Heart right ventricle (tissue), 16 donors: ENCODE measurements around the gene CCHCR1. TPM values are rescaled to one million over a fixed set of nuclear protein-coding genes. Genes with fewer than 3 reads are reported as not detected.
"Not testable (repeated sequence)": the region's sequence is repeated elsewhere in the genome, so short reads cannot be mapped to it uniquely, and the experiment has no call there.

Experiments used
- ATAC-seq, 8 donors: fragments of 200-7000 bp; cut with Tn5 transposase; one replicate each; pipeline ENCODE4 v1.9.1; 2020; ENCODE audit warnings: mild to moderate bottlenecking in 8 of 8, moderate library complexity in 8 of 8, moderate number of reproducible peaks in 1 of 8
- DNase-seq, 2 donors: peaks; one replicate each; pipeline ENCODE4 v3.0.0-alpha.2; 2020
- H3K27ac ChIP-seq, 10 donors: fragments of 200-600 bp; sonication (generic) in 2 of 10; one replicate each; pipeline versions ENCODE4 v1.5.0 to v1.8.0; 2020 to 2022; ENCODE audit warnings: mild to moderate bottlenecking in 3 of 10
- H3K27me3 ChIP-seq, 7 donors: fragments of 200-600 bp; one replicate each; pipeline ENCODE4 v1.8.0; 2021 to 2022; ENCODE audit warnings: mild to moderate bottlenecking in 2 of 7
- H3K36me3 ChIP-seq, 9 donors: fragments of 200-600 bp; sonication (generic) in 1 of 9; one replicate each; pipeline versions ENCODE4 v1.5.0 to v1.8.0; 2020 to 2022; ENCODE audit warnings: mild to moderate bottlenecking in 2 of 9
- H3K4me1 ChIP-seq, 9 donors: fragments of 200-600 bp; sonication (generic) in 1 of 9; one replicate each; pipeline versions ENCODE4 v1.5.0 to v1.8.0; 2020 to 2022; ENCODE audit warnings: mild to moderate bottlenecking in 4 of 9
- H3K4me3 ChIP-seq, 10 donors: fragments of 200-600 bp; sonication (generic) in 2 of 10; one replicate each; pipeline versions ENCODE4 v1.5.0 to v1.8.0; 2020 to 2022; ENCODE audit warnings: mild to moderate bottlenecking in 7 of 10, moderate library complexity in 2 of 10
- H3K9me3 ChIP-seq, 11 donors: fragments of 200-600 bp in 10 of 11; sonication (generic) in 2 of 11; one replicate each; pipeline versions ENCODE4 v1.5.0 to v1.8.0; 2013 to 2022; ENCODE audit warnings: mild to moderate bottlenecking in 2 of 11, control low read depth in 1 of 11, moderate library complexity in 1 of 11
- WGBS, 2 donors: extraction: QIAGEN DNeasy Blood & Tissue Kit; methylation state at CpG; one replicate each; pipeline ENCODE4 v1.1.7; 2013; ENCODE audit warnings: inconsistent platforms in 1 of 2; 5-methylcytosine and 5-hydroxymethylcytosine counted together
- intact Hi-C, 10 donors: fragments of 100-400 bp; cut with DNase I; formaldehyde crosslinking; loops; one replicate each; pipeline versions ENCODE4 v1.11.1 to v1.14.2; 2022
- polyA plus RNA-seq, 2 donors: library from polyadenylated mRNA; stranded (reverse); fragments of 200-250 nt; gene quantifications; one replicate each; pipeline ENCODE4 v1.2.3, GENCODE V29; 2013
- total RNA-seq, 10 donors: library from RNA; stranded (reverse); fragmentation: NEBNext Ultra II Directional in 3 of 10; extraction: Animal tissue kit (Norgen Biotek cat#: 25700) in 3 of 10; gene quantifications; one replicate each; pipeline versions ENCODE4 v1.2.1 to v1.2.4, GENCODE V29; 2021 to 2023
- TF ChIP-seq, protein P1 (sequence below), 9 donors: fragments of 200-600 bp; sonication (generic) in 2 of 9; IDR thresholded peaks; one replicate each; pipeline versions ENCODE4 v1.5.0 to v1.8.0; 2021 to 2022; ENCODE audit warnings: antibody characterized with exemption in 9 of 9, mild to moderate bottlenecking in 5 of 9, moderate library complexity in 1 of 9
- donor health status: Arrhythmogenic right ventricular cardiomyopathy.
- donor health status: ischemic (EF 13 %, LVEDD 7.1; RV severe dilation, severe dysfunction).
- donor health status: healthy with polysubstance abuse.
- donor health status: DM: no; HTN: yes; CAD: no.
- donor health status: DM: no; HTN: no; CAD: no.
- donor health status: ischemic (EF 25% LVEDD 6.9; RV normal size, moderate dysfunction).
- donor health status: ischemic (EF 25% LVEDD 5.7; RV mildly dilated, moderate dysfunction).
- donor health status: healthy.
- donor health status: DM: yes; HTN: yes; CAD: no.
- donor health status: Ischemic cardiomyopathy.
- donor health status: ischemic (EF 35%, LVEDD 5.7; RV mildly dilated, moderate dysfunction).
- donor health status: nonischemic (EF 11% LVEDD 7.7; RV severe dilation, severe dysfunction).
- donor health status: DM: yes; HTN: yes; CAD: no.
- donor health status: PGD.
- donor health status: ischemic (EF 29% LVEDD 5.4; RV normal size, mild dysfunction).
- donor health status: nonischemic (EF 23%, LVEDD 6.1; RV moderate dilation, normal function).

CCHCR1 gene
- total and polyA plus RNA-seq, 12 donors = 8.0 to 15.9 (median 11.2) TPM

DNA sequence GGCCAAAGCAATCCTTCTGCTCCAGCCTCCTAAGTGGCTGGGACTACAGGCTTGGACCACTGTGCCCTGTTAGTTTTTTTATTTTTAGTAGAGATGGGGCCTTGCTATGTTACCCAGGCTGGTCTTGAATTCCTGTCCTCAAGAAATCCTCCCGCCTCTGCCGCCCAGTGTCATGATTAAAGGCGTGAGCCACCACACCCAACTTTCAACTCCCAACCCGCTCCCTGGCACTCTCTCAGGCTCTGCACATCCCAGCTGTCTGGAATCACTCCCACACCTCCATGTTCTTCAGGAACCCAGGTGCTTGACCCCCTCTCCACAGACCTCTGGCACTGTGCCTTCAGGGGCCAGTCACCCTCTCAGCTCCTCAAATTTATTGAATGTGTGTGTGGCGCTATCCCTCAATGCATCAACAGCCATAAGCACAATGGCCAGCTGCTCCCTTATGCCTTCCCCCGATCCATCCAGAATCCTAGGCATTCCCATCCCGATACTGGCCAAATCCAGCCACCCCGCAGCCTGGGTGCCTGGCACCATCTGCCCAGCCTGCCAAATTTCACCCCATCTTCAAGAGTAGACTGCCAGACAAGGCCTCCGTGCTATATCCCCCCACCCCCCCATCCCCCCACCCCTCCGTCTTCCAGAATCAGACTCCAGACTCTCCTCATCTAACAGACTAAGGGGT, 13.5 kb upstream of the CCHCR1 start:
- Histone ChIP-seq H3K4me1 (peaks cover 0 to 23% (median 0%) of the 10 kb centered on the region in 9 donors), H3K27ac (no peak overlapping the region), H3K4me3 (no peak overlapping the region), H3K36me3 (peaks cover 0 to 8% (median 0%) of the 10 kb centered on the region in 9 donors), H3K27me3 (no peaks in the 10 kb centered on the region), H3K9me3 (no peaks in the 10 kb centered on the region)
- 88 to 92% methylated on average over 10 of the region's 10 CpGs for WGBS, 2 donors
- TF ChIP-seq, protein P1, sequence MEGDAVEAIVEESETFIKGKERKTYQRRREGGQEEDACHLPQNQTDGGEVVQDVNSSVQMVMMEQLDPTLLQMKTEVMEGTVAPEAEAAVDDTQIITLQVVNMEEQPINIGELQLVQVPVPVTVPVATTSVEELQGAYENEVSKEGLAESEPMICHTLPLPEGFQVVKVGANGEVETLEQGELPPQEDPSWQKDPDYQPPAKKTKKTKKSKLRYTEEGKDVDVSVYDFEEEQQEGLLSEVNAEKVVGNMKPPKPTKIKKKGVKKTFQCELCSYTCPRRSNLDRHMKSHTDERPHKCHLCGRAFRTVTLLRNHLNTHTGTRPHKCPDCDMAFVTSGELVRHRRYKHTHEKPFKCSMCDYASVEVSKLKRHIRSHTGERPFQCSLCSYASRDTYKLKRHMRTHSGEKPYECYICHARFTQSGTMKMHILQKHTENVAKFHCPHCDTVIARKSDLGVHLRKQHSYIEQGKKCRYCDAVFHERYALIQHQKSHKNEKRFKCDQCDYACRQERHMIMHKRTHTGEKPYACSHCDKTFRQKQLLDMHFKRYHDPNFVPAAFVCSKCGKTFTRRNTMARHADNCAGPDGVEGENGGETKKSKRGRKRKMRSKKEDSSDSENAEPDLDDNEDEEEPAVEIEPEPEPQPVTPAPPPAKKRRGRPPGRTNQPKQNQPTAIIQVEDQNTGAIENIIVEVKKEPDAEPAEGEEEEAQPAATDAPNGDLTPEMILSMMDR (IDR thresholded peaks at IDR 0.05) = no peak
- ATAC-seq = no peak
- DNase-seq = no peak
- intact Hi-C loops = no loop called here

DNA sequence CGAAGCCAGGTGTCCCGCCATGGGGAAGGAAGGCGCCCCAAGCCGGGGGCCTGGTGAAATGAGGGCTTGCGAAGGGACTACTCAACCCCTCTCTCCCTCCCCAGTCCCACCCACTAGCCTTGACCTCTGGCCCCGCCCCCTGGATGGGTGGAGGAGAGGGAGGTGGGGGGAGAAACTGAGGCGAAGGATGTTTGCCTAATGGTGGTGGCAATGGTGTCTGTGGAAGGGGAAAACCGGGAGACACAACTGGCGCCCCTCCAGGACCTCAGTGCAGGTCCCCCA, 12.9 kb upstream of the CCHCR1 start, which contains the start of gene POU5F1:
TSS of gene POU5F1 (minus strand) at position 83 of the 282 bp plus-strand sequence. CDS start at position 21, 62 bp downstream.
- TF ChIP-seq, protein P1 (IDR thresholded peaks at IDR 0.05) = no peak
- Histone ChIP-seq H3K9me3 (no peaks in the 10 kb centered on the region), H3K27ac (no peak within 1 kb of the TSS), H3K4me3 (no peak within 1 kb of the TSS), H3K36me3 (peaks cover 0 to 9% (median 0%) of the 10 kb centered on the region in 9 donors), H3K4me1 (peaks cover 0 to 17% (median 0%) of the 10 kb centered on the region in 9 donors), H3K27me3 (no peaks in the 10 kb centered on the region)
- 57 to 78% methylated on average over 9 of the region's 9 CpGs for WGBS, 2 donors
- no peak for DNase-seq
- ATAC-seq = no peak
- intact Hi-C loops = no loop called here

DNA sequence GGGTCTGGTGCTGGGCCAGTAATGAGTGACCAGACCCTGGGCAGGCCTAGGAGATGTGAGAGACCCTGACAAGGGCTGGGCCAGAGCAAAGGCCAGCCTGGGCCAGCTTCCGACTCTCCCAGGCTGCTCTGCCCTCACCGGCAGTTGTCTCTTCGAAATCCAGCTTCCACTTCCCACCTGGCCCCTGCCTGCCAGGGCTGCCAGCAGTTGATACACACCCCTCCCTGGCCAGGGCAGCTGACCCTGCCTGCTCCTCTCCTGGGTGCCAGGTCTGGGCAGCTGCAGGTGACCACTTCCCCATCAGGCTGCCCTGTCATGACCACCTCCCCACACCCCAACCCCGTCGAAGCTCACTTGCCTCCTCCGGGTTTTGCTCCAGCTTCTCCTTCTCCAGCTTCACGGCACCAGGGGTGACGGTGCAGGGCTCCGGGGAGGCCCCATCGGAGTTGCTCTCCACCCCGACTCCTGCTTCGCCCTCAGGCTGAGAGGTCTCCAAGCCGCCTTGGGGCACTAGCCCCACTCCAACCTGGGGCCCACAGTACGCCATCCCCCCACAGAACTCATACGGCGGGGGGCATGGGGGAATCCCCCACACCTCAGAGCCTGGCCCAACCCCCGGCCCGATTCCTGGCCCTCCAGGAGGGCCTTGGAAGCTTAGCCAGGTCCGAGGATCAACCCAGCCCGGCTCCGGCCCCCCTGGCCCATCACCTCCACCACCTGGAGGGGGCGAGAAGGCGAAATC, 12.4 kb upstream of the CCHCR1 start:
- ATAC-seq = peak in 1 of 8 donors; percentile 28
- H3K36me3 ChIP-seq, H3K9me3 ChIP-seq, H3K27me3 ChIP-seq, intact Hi-C loops, H3K27ac ChIP-seq, DNase-seq, H3K4me3 ChIP-seq: not testable (repeated sequence)
- WGBS, 2 donors = 56 to 76% methylated on average over 23 of the region's 23 CpGs
- peaks cover 0 to 16% (median 0%) of the 10 kb centered on the region in 9 donors for H3K4me1 ChIP-seq

DNA sequence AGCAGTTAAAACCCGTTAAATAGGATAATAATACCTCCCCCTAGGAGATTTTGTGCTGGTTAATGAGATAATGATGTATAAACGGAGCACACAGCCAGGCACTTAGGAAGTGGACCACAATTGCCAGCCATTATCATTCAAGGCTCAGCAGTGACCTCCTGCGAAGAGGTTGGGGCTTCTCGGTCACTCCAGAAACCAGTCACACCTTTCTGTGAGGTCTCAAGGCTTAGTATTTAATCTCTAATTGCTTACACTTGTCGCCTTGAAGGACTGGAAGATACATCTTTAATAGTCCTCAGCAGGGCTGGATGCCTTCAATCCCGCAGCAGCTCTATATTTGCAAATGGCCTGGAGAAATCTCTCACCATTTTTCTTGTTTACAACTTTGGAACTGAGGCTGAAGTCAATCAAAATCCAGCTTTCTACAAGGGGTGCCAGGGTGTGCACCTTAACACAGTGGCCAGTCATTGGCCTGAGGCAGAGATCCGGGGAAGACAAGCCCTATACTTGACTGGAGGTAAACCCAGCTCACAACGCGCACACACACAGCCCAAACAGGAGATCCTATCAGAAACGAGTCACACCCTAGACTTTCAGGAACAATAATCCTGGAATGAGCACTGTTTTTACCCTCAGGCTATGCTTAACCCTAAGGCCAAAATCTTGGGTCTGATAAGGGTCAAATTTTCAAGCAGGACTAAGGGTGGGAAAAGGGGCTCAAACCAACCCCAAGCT, 11.7 kb upstream of the CCHCR1 start:
- H3K9me3 ChIP-seq = no peaks in the 10 kb centered on the region
- intact Hi-C loops = no loop called here
- DNase-seq = no peak
- no peak overlapping the region for H3K27ac ChIP-seq
- H3K27me3 ChIP-seq = no peaks in the 10 kb centered on the region
- peaks cover 0 to 4% (median 0%) of the 10 kb centered on the region in 9 donors for H3K36me3 ChIP-seq
- H3K4me1 ChIP-seq = peaks cover 0 to 16% (median 0%) of the 10 kb centered on the region in 9 donors
- no peak for ATAC-seq
- 77 to 80% methylated on average over 10 of the region's 10 CpGs for WGBS, 2 donors
- TF ChIP-seq, protein P1 (IDR thresholded peaks at IDR 0.05) = no peak
- H3K4me3 ChIP-seq = no peak overlapping the region
